GM12891 (cell line): ENCODE measurements around the gene MFSD11.
A peak's percentile ranks its signal among the peaks of the same experiment; 100 is the strongest.
"Not testable (repeated sequence)": the region's sequence is repeated elsewhere in the genome, so short reads cannot be mapped to it uniquely, and the experiment has no call there.

ENCODE experiments used
- DNase-seq: peaks from one replicate; pipeline ENCODE4 v3.0.0; 2011; ENCODE audit warnings: low spot score; ENCODE audit not compliant: insufficient read length
- FAIRE-seq: peaks from 2 replicates; lab custom pipeline; 2011; peaks lifted over from hg19 to GRCh38; lab: Jason Lieb, UNC
- PAX5 ChIP-seq: IDR thresholded peaks from 2 replicates; pipeline ENCODE4 v1.6.1; 2011; ENCODE audit warnings: low read length, moderate library complexity, mild to moderate bottlenecking; ENCODE audit not compliant: insufficient read depth, severe bottlenecking
- POLR2A ChIP-seq: IDR thresholded peaks from 2 replicates; pipeline ENCODE4 v1.6.1; 2011; ENCODE audit warnings: low read depth, low read length, control low read depth
- POLR2AphosphoS5 ChIP-seq: IDR thresholded peaks from 2 replicates; pipeline ENCODE4 v1.6.1; 2011; ENCODE audit warnings: low read depth, low read length, control low read depth
- POU2F2 ChIP-seq: IDR thresholded peaks from 2 replicates; pipeline ENCODE4 v1.6.1; 2011; ENCODE audit warnings: low read depth, mild to moderate bottlenecking, control low read depth, low read length, moderate library complexity
- SPI1 ChIP-seq: IDR thresholded peaks from 2 replicates; pipeline ENCODE4 v1.6.1; 2011; ENCODE audit warnings: low read depth, low read length, control low read depth
- TAF1 ChIP-seq: IDR thresholded peaks from 2 replicates; pipeline ENCODE4 v1.6.1; 2011; ENCODE audit warnings: low read depth, low read length, control low read depth

MFSD11 gene

GRCh38 chr17:76742958-76743357 lies 5.0 kb downstream of the MFSD11 start:
- FAIRE-seq (no peak), DNase-seq (no peak)
- TF ChIP-seq POLR2A: no peak
- TF ChIP-seq TAF1: no peak
- TF ChIP-seq SPI1: no peak
- TF ChIP-seq POLR2AphosphoS5: no peak
- no peak for TF ChIP-seq PAX5

DNA sequence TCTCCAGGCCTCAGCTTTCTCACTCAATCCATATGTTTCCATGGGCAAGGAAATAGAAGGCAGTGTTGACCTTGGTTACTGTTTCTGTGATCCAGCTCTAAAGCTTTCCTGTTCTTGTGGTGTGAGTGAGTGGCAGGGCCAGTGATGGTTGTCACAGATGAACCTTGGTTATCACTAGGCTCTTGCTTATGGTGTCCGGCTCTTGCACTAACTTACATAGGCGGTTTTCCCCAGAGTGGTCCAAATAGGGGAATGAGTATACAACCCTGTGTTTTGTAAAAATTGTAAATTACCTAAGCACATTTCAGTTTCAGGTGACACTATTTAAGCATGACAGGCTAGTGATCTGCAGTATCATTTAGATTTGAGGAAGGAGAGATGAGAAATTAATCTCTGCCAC lies 6.8 kb downstream of the MFSD11 start:
- TF ChIP-seq PAX5 (no peak), POLR2AphosphoS5 (no peak), POU2F2 (no peak), SPI1 (no peak), POLR2A (no peak), TAF1 (no peak)
- DNase-seq (no peak), FAIRE-seq (no peak)

DNA sequence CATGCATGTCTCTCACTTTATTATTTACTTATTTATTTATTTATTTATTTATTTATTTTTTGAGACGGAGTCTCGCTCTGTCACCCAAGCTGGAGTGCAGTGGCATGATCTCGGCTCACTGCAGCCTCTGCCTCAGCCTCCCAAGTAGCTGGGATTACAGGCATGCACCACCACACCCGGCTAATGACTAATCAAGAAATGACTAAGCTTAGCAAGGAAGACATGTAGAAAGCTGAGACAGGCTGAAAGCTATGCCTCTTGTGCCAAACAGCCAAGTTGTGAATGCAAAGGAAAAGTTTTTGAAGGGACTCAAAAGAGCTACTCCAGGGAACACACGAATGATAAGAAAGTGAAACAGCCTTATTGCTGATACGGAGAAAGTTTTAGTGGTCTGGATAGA lies 7.9 kb downstream of the MFSD11 start:
- not testable (repeated sequence) for DNase-seq, FAIRE-seq

DNA sequence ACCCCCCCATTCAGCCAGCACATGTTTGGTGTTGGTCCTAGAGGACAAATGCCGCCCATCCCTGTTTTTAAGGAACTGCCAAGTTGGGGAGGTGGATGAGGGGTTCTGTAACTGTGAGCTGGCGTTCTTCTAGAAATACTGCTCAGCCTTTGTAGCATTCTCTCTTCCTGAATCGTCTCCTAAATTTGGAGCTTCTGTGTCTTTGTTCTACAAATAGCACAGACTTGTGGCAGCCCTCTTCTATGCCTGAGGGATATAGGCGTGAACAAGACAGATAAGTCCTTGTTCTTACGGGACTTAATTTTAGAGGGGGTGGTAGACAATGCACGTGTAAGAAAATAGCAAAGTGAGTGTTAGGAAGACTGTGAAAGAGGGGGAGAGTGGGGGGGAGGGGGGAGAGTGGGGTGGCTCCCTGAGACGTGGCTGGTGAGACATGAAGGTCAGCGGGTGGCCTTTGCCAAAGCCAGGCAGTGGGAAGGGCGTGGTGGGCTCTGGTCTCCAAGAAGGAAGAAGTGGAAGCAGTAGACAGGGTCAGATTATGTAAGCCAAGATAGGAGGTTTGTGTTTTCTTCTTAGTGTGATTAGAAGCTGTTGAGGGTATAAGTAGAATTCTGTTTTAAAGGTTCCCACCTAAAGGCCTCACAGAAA lies 9.9 kb downstream of the MFSD11 start:
- TF ChIP-seq SPI1 (no peak), POLR2AphosphoS5 (no peak), PAX5 (no peak)
- FAIRE-seq: no peak
- no peak for DNase-seq

DNA sequence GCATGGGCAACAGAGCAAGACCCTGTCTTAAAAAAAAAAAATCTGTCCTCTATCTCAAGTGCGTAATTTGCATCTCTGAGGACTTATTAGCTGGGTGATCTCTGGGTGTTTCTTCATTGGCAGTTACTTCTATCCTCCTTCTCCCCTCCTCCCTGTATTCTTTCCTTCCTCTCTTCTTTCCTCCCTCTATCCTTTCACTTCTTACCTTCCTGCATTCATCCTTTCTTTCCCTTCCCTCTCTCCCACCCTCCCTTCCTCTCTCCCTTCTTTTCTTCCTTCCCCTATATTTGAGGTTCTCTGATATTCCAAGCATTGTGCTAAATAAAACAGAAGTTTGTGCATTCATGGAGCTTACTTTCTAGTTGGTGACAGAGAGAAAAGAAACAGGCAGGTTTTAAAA lies 10.7 kb downstream of the MFSD11 start:
- no peak for DNase-seq
- no peak for TF ChIP-seq POLR2AphosphoS5
- no peak for TF ChIP-seq TAF1
- no peak for TF ChIP-seq POU2F2
- no peak for TF ChIP-seq SPI1
- no peak for TF ChIP-seq PAX5
- TF ChIP-seq POLR2A: no peak
- FAIRE-seq: no peak

- no peak for TF ChIP-seq POLR2AphosphoS5
- no peak for TF ChIP-seq PAX5
- no peak for TF ChIP-seq TAF1
- TF ChIP-seq POLR2A: no peak
- no peak for TF ChIP-seq POU2F2
- no peak for TF ChIP-seq SPI1
- FAIRE-seq (no peak), DNase-seq (no peak)
These were observed 13.6 kb downstream of the MFSD11 start for GRCh38 chr17:76751416-76751993.

DNA sequence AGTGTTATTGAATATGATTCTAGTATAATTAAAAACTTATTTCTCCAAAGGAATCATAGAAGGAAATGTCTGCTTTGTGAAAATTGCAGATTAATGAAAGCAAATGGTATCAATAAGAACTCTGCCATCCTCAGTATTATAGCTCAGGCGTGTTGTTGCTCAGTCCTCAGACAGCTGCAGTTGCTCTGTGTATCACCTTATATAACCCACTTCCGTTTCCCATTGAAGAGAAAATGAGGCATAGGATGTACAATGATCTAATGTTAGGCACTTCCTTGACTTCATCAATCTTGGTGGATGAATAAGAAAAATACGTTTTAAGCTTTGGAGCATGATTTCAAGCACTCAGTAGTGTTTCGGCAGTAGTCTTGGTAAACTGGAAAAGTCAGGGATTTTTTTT lies 14.1 kb downstream of the MFSD11 start:
- no peak for TF ChIP-seq POLR2AphosphoS5
- TF ChIP-seq SPI1: no peak
- no peak for TF ChIP-seq POU2F2
- no peak for TF ChIP-seq PAX5
- TF ChIP-seq TAF1: no peak
- no peak for FAIRE-seq
- DNase-seq: no peak

GRCh38 chr17:76753061-76753961 lies 15.4 kb downstream of the MFSD11 start:
- no peak for DNase-seq
- FAIRE-seq: peak; percentile 20
- TF ChIP-seq SPI1: no peak
- TF ChIP-seq TAF1: no peak
- no peak for TF ChIP-seq POLR2AphosphoS5
- no peak for TF ChIP-seq POU2F2
- TF ChIP-seq POLR2A: no peak
- no peak for TF ChIP-seq PAX5

- DNase-seq: no peak
- FAIRE-seq: no peak
- TF ChIP-seq PAX5 (no peak), POLR2A (no peak), POLR2AphosphoS5 (no peak), SPI1 (no peak), POU2F2 (no peak), TAF1 (no peak)
These were observed 17.4 kb downstream of the MFSD11 start for GRCh38 chr17:76755285-76755684.

GRCh38 chr17:76757256-76757655 lies 19.3 kb downstream of the MFSD11 start:
- DNase-seq (no peak), FAIRE-seq (no peak)
- TF ChIP-seq TAF1 (no peak), PAX5 (no peak), POLR2AphosphoS5 (no peak), POU2F2 (no peak), SPI1 (no peak), POLR2A (no peak)
